HepG2 (cell line): Measurements from ENCODE around the gene SLCO1B3. TPM values are rescaled to one million over a fixed set of nuclear protein-coding genes. Genes with fewer than 3 reads are reported as not detected.
A peak's percentile ranks its signal among the peaks of the same experiment; 100 is the strongest.

Source experiments
- ATAC-seq: fragments of 200-7000 bp; cut with Tn5 transposase; 3 replicates; pipeline ENCODE4 v1.9.1; 2020; ENCODE audit warnings: mild to moderate bottlenecking, moderate library complexity
- BruUV-seq: library from RNA; stranded (reverse); fragments of 400-500 nt; replicated peaks from 2 replicates; lab custom pipeline; 2021; lab: Mats Ljungman, UMichigan
- CTCF ChIA-PET: fragments of 300-600 bp; formaldehyde crosslinking; extraction: SDS; loops from one replicate; lab custom pipeline; 2021; ENCODE audit warnings: low total read pairs, inconsistent platforms, low intra/inter-chr PET ratio; lab: Yijun Ruan, JAX
- POLR2A ChIA-PET: fragments of 350-600 bp; sonication (Branson Sonifier 250); formaldehyde crosslinking; loops from one replicate; lab custom pipeline; 2020; ENCODE audit warnings: antibody characterized with exemption, inconsistent platforms; lab: Yijun Ruan, JAX
- DNase-seq: peaks from one replicate; pipeline ENCODE4 v3.0.0-alpha.2; 2015; ENCODE audit warnings: low spot score
- FAIRE-seq: peaks from 3 replicates; lab custom pipeline; 2011; peaks lifted over from hg19 to GRCh38; lab: Jason Lieb, UNC
- H2AFZ ChIP-seq: one replicate; pipeline ENCODE4 v1.6.1; 2011; ENCODE audit warnings: low read length, inconsistent platforms
- H3K27ac ChIP-seq: fragments of 300-600 bp; 3 replicates; pipeline ENCODE4 v1.8.0; 2011; ENCODE audit warnings: mixed run types, mild to moderate bottlenecking, mixed read lengths, low read length, inconsistent platforms; ENCODE audit not compliant: insufficient read depth; ENCODE audit errors: extremely low read length
- H3K27me3 ChIP-seq, 2 experiments: fragments of 200-600 bp in 1 of 2; 2 replicates in 1 of 2; 3 replicates in 1 of 2; pipeline versions ENCODE4 v1.6.0 to v1.8.0; 2011; ENCODE audit warnings: low read length in 2 of 2, mild to moderate bottlenecking in 2 of 2, moderate library complexity in 2 of 2, inconsistent platforms in 1 of 2; ENCODE audit not compliant: insufficient read depth in 2 of 2, control insufficient read depth in 1 of 2
- H3K36me3 ChIP-seq, 2 experiments: fragments of 200-600 bp in 1 of 2; replicated peaks in 1 of 2; 2 replicates in 1 of 2; 3 replicates in 1 of 2; pipeline versions ENCODE4 v1.5.1 to v1.8.0; 2011; ENCODE audit warnings: low read length in 2 of 2, inconsistent platforms in 1 of 2; ENCODE audit not compliant: insufficient read depth in 2 of 2, control insufficient read depth in 1 of 2
- H3K4me1 ChIP-seq: 2 replicates; pipeline ENCODE4 v1.5.1; 2012; ENCODE audit warnings: low read length, inconsistent platforms; ENCODE audit not compliant: insufficient read depth
- H3K4me2 ChIP-seq: 2 replicates; pipeline ENCODE4 v1.6.0; 2011; ENCODE audit warnings: low read depth, low read length, inconsistent platforms
- H3K4me3 ChIP-seq, 3 experiments: fragments of 200-600 bp in 1 of 3; sonication (generic), shearing (Covaris generic) in 1 of 3; replicated peaks in 1 of 3; 2 replicates each; pipeline ENCODE4 v1.5.1; 2011 to 2016; ENCODE audit warnings: low read length in 3 of 3, inconsistent platforms in 2 of 3, low read depth in 2 of 3, mild to moderate bottlenecking in 2 of 3, control low read depth in 1 of 3, mixed read lengths in 1 of 3; ENCODE audit not compliant: insufficient read depth in 1 of 3
- H3K79me2 ChIP-seq: one replicate; pipeline ENCODE4 v1.6.1; 2011; ENCODE audit warnings: low read length, inconsistent platforms; ENCODE audit not compliant: insufficient read depth
- H3K9ac ChIP-seq: 2 replicates; pipeline ENCODE4 v1.6.0; 2011; ENCODE audit warnings: mild to moderate bottlenecking, low read depth, low read length, inconsistent platforms; ENCODE audit not compliant: insufficient read depth
- H3K9me3 ChIP-seq: 2 replicates; pipeline ENCODE4 v1.5.1; 2012; ENCODE audit warnings: mild to moderate bottlenecking, low read length
- H4K20me1 ChIP-seq: 2 replicates; pipeline ENCODE4 v1.6.0; 2011; ENCODE audit warnings: inconsistent platforms, mild to moderate bottlenecking, low read length, moderate library complexity; ENCODE audit not compliant: insufficient read depth
- BORCS8-MEF2B ChIP-seq: sonication (generic); formaldehyde crosslinking; IDR thresholded peaks from 2 replicates; pipeline ENCODE4 v1.8.0; 2022; ENCODE audit warnings: mild to moderate bottlenecking, missing genetic modification reagents
- HIVEP1 ChIP-seq: sonication (generic); formaldehyde crosslinking; IDR thresholded peaks from 2 replicates; pipeline ENCODE4 v1.4.0; 2020; ENCODE audit warnings: mild to moderate bottlenecking, missing genetic modification reagents
- MAFK ChIP-seq, 2 experiments: IDR thresholded peaks in 1 of 2; conservative IDR thresholded peaks in 1 of 2; 2 replicates each; pipeline ENCODE4 v1.6.1; 2011; ENCODE audit warnings: improper control_type of control experiment in 2 of 2, low read length in 2 of 2
- ZNF432 ChIP-seq: sonication (generic); formaldehyde crosslinking; IDR thresholded peaks from 2 replicates; pipeline ENCODE4 v1.5.0; 2020; ENCODE audit warnings: missing genetic modification reagents, mild to moderate bottlenecking, borderline replicate concordance
- WGBS: methylation state at CpG from one replicate; pipeline ENCODE4 v1.1.6; 2017; ENCODE audit warnings: low lambda C conversion rate; 5-methylcytosine and 5-hydroxymethylcytosine counted together
- in situ Hi-C: cut with HindIII; loops from 2 replicates; pipeline ENCODE4 v1.10.0; 2017; ENCODE audit warnings: low pct_unique_long_range_greater_than_20kb; ENCODE audit not compliant: extremely low pct_ligation_motif_present
- intact Hi-C: fragments of 100-400 bp; cut with micrococcal nuclease; formaldehyde crosslinking; loops from one replicate; pipeline ENCODE4 v1.10.0; 2022; ENCODE audit not compliant: unreplicated experiment
- polyA plus RNA-seq, 8 experiments: library from polyadenylated mRNA; depleted of rRNA in 3 of 8; stranded (reverse) in 7 of 8; unstranded in 1 of 8; fragments of >200 nt; fragmentation: Illumina TruSeq in 4 of 8; extraction: Trizol in 4 of 8; gene quantifications; 2 replicates each; pipeline versions ENCODE4 v1.2.1 to v1.2.3, GENCODE V29; 2011 to 2016; ENCODE audit warnings: low read depth in 4 of 8, missing spikeins in 1 of 8, mixed read lengths in 1 of 8; ENCODE audit not compliant: insufficient read depth in 1 of 8
- total RNA-seq, 5 experiments: library from RNA; depleted of rRNA; stranded (reverse); fragments of >200 nt; fragmentation: Illumina TruSeq; extraction: Trizol; gene quantifications; 2 replicates each; pipeline ENCODE4 v1.2.3, GENCODE V29; 2016; ENCODE audit warnings: low read depth in 1 of 5

The SLCO1B3 gene
- total and polyA plus RNA-seq, 2 of the 13 experiments (the other 11 are each of a cell fraction or from before 2014, with no cell fraction given): 0.15 TPM; not detected in 1

DNA sequence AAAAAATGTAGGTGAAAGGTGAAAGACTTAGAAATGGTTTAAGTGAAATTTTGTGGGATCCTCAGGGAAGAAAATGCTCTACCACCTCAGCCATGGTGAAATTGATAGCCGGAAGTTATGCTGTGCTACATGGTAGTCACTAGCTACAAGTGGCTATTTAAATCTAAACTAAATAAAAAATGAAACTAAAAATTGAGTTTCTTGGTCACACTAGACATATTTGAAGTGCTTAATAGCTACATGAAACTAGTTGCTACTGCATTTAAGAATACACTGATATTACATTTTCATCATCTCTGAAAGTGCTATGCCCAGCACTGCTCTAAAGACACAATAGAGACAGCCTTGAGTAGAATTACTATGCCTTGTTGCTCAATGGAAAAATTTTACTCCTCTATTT lies 10.3 kb upstream of the SLCO1B3 start:
- 47% methylated on average over 1 of the region's 1 CpG for WGBS

DNA sequence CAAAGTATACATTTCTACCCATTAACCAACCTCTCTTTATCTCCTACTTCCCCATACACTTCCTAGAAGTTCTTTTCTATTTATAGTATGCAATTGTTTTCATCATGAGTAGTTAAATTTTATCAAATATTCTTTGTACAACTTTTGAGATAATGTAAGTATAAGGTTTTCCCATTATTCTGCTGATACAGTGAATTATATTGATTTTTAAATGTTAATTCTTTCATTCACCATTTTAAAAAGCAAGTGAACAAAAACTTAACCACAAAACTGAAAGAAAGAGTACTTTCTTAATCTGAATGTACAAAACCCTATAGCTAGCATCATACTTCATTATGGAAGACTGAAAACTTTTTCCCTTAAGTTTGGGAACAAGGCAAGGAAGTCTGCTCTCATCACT lies 9.5 kb upstream of the SLCO1B3 start:
- H3K4me3 ChIP-seq: no peak overlapping the region
- intact Hi-C loops (no loop called here), in situ Hi-C loops (loop anchor here (25.0 kb wide), 1 partner anchor 339 kb away; no protein-coding TSS in a partner anchor)
- ChIA-PET CTCF (no interaction called here), POLR2A (no interaction called here)
- ATAC-seq (no peak), DNase-seq (no peak), FAIRE-seq (no peak)
- no TSS peak for BruUV-seq
- H2AFZ ChIP-seq: no peak overlapping the region
- H3K9me3 ChIP-seq: no peaks in the 10 kb centered on the region
- no peak for TF ChIP-seq ZNF432 (CRISPR knock-in tag)
- TF ChIP-seq MAFK (conservative IDR thresholded peaks at IDR 0.05 in 1 of 2, IDR thresholded peaks at IDR 0.05 in 1 of 2; ENCODE audit: low read length in 2 of 2): peak in 1 of 2 experiments; percentile 54; a peak in 2 of 4 replicates
- H4K20me1 ChIP-seq: no peaks in the 10 kb centered on the region
- H3K27ac ChIP-seq: no peak overlapping the region
- no peaks in the 10 kb centered on the region for H3K27me3 ChIP-seq
- no peak overlapping the region for H3K9ac ChIP-seq
- H3K4me2 ChIP-seq: no peak overlapping the region
- no peaks in the 10 kb centered on the region for H3K4me1 ChIP-seq
- no peaks in the 10 kb centered on the region for H3K79me2 ChIP-seq
- no peaks in the 10 kb centered on the region for H3K36me3 ChIP-seq

More for the DNA sequence above, 10.3 kb upstream of the SLCO1B3 start:
- Histone ChIP-seq H2AFZ (no peak overlapping the region), H3K79me2 (no peaks in the 10 kb centered on the region), H3K9me3 (no peaks in the 10 kb centered on the region), H3K9ac (no peak overlapping the region), H3K27me3 (no peaks in the 10 kb centered on the region), H3K36me3 (no peaks in the 10 kb centered on the region), H3K4me1 (no peaks in the 10 kb centered on the region), H4K20me1 (no peaks in the 10 kb centered on the region), H3K4me3 (no peak overlapping the region), H3K4me2 (no peak overlapping the region), H3K27ac (no peak overlapping the region)
- DNase-seq (no peak), FAIRE-seq (no peak), ATAC-seq (no peak)
- ChIA-PET POLR2A (no interaction called here), CTCF (no interaction called here)
- intact Hi-C loops (no loop called here), in situ Hi-C loops (loop anchor here (25.0 kb wide), 1 partner anchor 338 kb away; no protein-coding TSS in a partner anchor)
- BruUV-seq: no TSS peak
- TF ChIP-seq BORCS8-MEF2B (CRISPR knock-in tag) (no peak), HIVEP1 (CRISPR knock-in tag) (no peak)
